Measurements from ENCODE around the gene NFIA. TPM values are rescaled to one million over a fixed set of nuclear protein-coding genes. Genes with fewer than 3 reads are reported as not detected.

NFIA gene
- total RNA-seq, 4 donors from 2014 or later = 27.9 to 79.9 (median 36.7) TPM

DNA sequence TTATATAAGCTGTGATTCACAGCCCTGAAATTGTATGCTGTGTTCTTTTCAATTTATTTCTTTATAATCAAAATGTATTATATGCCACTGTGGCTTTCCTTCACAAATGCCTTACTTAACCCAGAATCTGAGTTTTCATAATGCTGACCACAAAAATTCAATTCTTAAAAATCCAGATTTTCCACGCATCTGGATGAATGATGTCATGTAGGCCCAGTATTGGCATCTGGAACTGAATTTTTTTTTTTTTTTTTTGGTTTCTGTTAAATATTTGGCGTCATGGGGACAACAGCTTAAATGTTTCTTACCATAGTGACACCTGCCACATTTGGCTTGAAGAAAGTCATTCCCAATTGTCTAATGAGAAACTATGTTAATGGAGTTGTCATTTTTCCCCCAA lies 345.8 kb downstream of the NFIA start:
- H3K9me3 ChIP-seq = no peaks in the 10 kb centered on the region
- no peak overlapping the region for H3K4me3 ChIP-seq
- H3K36me3 ChIP-seq = peaks cover 0 to 36% (median 0%) of the 10 kb centered on the region in 3 donors
- WGBS, 2 donors = 75 to 84% methylated on average over 2 of the region's 2 CpGs
- intact Hi-C loops (cut with DNase I) = no loop called here
- peaks cover 0 to 23% (median 19%) of the 10 kb centered on the region in 3 donors for H3K4me1 ChIP-seq
- no peak overlapping the region for H3K27ac ChIP-seq
- DNase-seq = no peak
- no peaks in the 10 kb centered on the region for H3K27me3 ChIP-seq
- TF ChIP-seq POLR2A (IDR thresholded peaks at IDR 0.05) = no peak
- TF ChIP-seq, protein P1, sequence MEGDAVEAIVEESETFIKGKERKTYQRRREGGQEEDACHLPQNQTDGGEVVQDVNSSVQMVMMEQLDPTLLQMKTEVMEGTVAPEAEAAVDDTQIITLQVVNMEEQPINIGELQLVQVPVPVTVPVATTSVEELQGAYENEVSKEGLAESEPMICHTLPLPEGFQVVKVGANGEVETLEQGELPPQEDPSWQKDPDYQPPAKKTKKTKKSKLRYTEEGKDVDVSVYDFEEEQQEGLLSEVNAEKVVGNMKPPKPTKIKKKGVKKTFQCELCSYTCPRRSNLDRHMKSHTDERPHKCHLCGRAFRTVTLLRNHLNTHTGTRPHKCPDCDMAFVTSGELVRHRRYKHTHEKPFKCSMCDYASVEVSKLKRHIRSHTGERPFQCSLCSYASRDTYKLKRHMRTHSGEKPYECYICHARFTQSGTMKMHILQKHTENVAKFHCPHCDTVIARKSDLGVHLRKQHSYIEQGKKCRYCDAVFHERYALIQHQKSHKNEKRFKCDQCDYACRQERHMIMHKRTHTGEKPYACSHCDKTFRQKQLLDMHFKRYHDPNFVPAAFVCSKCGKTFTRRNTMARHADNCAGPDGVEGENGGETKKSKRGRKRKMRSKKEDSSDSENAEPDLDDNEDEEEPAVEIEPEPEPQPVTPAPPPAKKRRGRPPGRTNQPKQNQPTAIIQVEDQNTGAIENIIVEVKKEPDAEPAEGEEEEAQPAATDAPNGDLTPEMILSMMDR (IDR thresholded peaks at IDR 0.05) = no peak

DNA sequence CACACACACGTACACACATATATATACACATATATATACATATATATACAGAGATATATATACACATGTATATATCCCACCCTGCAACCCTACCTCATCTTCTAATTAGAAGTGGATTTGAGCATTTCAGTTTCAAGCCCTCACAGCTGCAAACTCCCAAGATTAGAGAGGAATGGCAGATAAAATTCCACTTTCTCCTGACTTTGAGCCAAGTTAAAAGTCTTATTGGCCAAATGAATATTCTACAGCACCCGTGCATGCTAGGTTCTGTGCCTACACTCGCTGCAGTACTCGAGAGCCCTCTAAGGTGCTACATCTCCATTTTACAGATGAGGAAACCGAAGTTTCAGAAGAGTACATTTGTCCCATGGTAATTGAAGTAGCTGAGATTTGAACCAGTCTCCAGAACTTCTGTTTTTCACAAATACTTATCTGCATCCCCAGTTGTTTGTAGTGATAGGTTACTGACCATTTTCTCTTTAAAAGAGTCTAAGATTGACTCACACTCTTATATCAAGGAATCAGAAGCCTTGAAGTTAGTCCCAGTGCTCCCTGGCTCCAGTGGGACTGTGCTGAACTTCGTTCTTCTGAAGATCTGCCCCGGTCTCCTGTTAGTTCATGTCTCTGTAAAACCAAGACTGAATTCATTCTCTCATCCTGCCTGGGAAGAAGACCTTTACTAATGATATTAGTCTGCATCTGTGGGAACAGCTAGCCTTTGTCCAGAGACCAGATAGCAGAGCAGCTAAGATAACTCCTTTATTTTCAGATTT lies 350.4 kb downstream of the NFIA start:
- DNase-seq = no peak
- Histone ChIP-seq H3K27ac (no peak overlapping the region), H3K27me3 (no peaks in the 10 kb centered on the region), H3K9me3 (no peaks in the 10 kb centered on the region), H3K4me1 (peaks cover 5 to 26% (median 13%) of the 10 kb centered on the region in 3 donors), H3K4me3 (no peak overlapping the region), H3K36me3 (peaks cover 0 to 30% (median 0%) of the 10 kb centered on the region in 3 donors)
- TF ChIP-seq POLR2A (IDR thresholded peaks at IDR 0.05) = no peak
- TF ChIP-seq, protein P1 (IDR thresholded peaks at IDR 0.05) = no peak
- intact Hi-C loops (cut with DNase I) = no loop called here
- 75 to 77% methylated on average over 7 of the region's 7 CpGs for WGBS, 2 donors

DNA sequence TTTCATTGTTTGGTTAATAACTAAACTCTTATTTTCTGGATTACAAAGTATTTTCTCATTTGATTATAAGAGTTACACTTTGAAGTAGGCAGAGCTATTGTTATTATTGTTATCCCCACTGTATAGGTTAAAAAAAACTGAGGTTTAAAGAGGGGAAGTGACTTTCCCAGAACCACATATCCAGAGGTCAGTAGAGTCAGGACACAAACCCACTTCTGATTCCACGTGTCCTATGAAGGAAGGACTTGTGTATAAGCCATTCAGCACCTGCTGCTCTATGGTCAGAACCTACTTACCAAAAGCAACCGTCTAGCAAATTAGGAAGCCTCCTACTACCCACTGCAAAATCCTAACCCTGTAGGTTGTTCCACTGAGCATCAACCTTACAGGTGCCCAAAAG lies 351.3 kb downstream of the NFIA start:
- Histone ChIP-seq H3K4me1 (peaks cover 5 to 26% (median 13%) of the 10 kb centered on the region in 3 donors), H3K4me3 (no peak overlapping the region), H3K9me3 (no peaks in the 10 kb centered on the region), H3K36me3 (peaks cover 0 to 30% (median 0%) of the 10 kb centered on the region in 3 donors), H3K27me3 (no peaks in the 10 kb centered on the region), H3K27ac (peak overlapping the region in 2 of 4 donors; percentile 25 to 58)
- DNase-seq = no peak
- WGBS, 2 donors = 67 to 92% methylated on average over 1 to 2 of the region's 2 CpGs
- TF ChIP-seq, protein P1 (IDR thresholded peaks at IDR 0.05) = no peak
- no peak for TF ChIP-seq POLR2A (IDR thresholded peaks at IDR 0.05)
- intact Hi-C loops (cut with DNase I) = no loop called here

DNA sequence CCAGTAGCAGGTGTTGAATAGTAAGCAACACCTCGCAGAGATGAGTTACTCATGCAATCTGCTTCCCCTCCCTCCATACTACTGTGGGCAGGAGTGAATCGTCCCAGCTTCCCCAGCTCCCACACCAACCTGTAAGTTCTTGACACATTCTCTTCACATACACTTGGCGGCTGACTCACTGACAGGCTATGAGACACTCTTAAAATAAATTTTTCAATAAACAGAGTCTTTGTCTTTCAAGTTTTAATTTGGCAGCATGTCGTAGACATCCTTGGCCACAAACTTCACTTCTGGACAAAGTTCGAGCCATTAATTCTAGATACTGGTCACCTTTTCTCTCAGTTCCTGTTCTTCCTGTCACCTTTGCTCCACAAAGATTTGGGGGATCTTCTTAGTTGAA lies 351.9 kb downstream of the NFIA start:
- Histone ChIP-seq H3K4me1 (peaks cover 5 to 26% (median 13%) of the 10 kb centered on the region in 3 donors), H3K4me3 (no peak overlapping the region), H3K9me3 (no peaks in the 10 kb centered on the region), H3K27me3 (no peaks in the 10 kb centered on the region), H3K27ac (peak overlapping the region in 2 of 4 donors; percentile 25 to 58), H3K36me3 (peaks cover 0 to 32% (median 0%) of the 10 kb centered on the region in 3 donors)
- intact Hi-C loops (cut with DNase I) = no loop called here
- TF ChIP-seq POLR2A (IDR thresholded peaks at IDR 0.05) = no peak
- TF ChIP-seq, protein P1 (IDR thresholded peaks at IDR 0.05) = no peak
- DNase-seq = no peak
- 42 to 55% methylated on average over 5 of the region's 5 CpGs for WGBS, 2 donors

DNA sequence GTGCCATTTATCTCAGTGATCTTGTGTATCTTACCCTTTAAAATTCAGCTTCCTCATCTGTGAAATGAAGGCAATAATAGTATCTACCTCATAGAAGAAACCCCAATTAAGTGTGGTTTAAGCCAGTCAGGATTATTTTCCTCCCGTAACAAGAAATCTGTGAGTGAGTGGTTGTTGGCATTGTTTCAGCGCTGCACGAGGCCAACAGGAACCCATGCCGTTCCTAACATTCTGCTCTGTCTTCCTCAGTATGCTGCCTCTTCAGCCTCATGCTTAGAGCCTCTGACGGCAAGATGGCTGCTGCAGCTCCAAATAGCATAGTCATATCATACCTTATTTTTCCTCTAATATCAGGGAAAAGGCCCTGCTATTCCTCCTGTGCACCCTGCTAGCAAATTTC lies 352.9 kb downstream of the NFIA start:
- no peaks in the 10 kb centered on the region for H3K9me3 ChIP-seq
- H3K27me3 ChIP-seq = no peaks in the 10 kb centered on the region
- H3K36me3 ChIP-seq = peaks cover 0 to 35% (median 0%) of the 10 kb centered on the region in 3 donors
- H3K27ac ChIP-seq = no peak overlapping the region
- H3K4me1 ChIP-seq = peaks cover 5 to 26% (median 13%) of the 10 kb centered on the region in 3 donors
- TF ChIP-seq, protein P1 (IDR thresholded peaks at IDR 0.05) = no peak
- TF ChIP-seq POLR2A (IDR thresholded peaks at IDR 0.05) = no peak
- H3K4me3 ChIP-seq = no peak overlapping the region
- intact Hi-C loops (cut with DNase I) = no loop called here
- DNase-seq = no peak
- WGBS, 2 donors = 60 to 75% methylated on average over 5 of the region's 5 CpGs

All from esophagus squamous epithelium (tissue), 5 donors.